Measurements from ENCODE around the gene WDFY1. TPM values are rescaled to one million over a fixed set of nuclear protein-coding genes. Genes with fewer than 3 reads are reported as not detected.

The WDFY1 gene
- total and polyA plus RNA-seq, 9 of the 15 experiments (the other 6 are each of a cell fraction or from before 2014, with no cell fraction given), result 5.4 to 27.6 (median 17.5) TPM

GRCh38 chr2:223870840-223871611 lies 74.1 kb downstream of the WDFY1 start:
- WGBS (ENCODE audit: insufficient coverage, low coverage, missing lambda C conversion rate), result 73% methylated on average over 6 of the region's 7 CpGs
- no peak for TF ChIP-seq FOS (IDR thresholded peaks at IDR 0.05; ENCODE audit: extremely low read depth, insufficient read length)
- ChIA-PET POLR2A (interaction anchor here (0.6 to 0.8 kb wide), 2 partner anchors 10 to 153 kb away, joined by 3 read pairs; no protein-coding TSS in a partner anchor), CTCF (ENCODE audit: low intra/inter-chr PET ratio) (no interaction called here)
- no peaks in the 10 kb centered on the region for H3K27me3 ChIP-seq (ENCODE audit: control insufficient read depth in 2 of 2, insufficient read depth in 2 of 2, low read length in 2 of 2)
- no peak overlapping the region for H3K9ac ChIP-seq (ENCODE audit: insufficient read depth in 1 of 2, low read depth in 2 of 2, low read length in 2 of 2)
- H3K79me2 ChIP-seq (ENCODE audit: control insufficient read depth, insufficient read depth, low read length), result no peaks in the 10 kb centered on the region
- H3K4me3 ChIP-seq, result no peak overlapping the region
- H3K9me1 ChIP-seq (ENCODE audit: control insufficient read depth, insufficient read depth, low read length), result no peaks in the 10 kb centered on the region
- DNase-seq (ENCODE audit: extremely low read depth in 1 of 4, low spot score in 3 of 4), result no peak
- no TSS peak for BruUV-seq (replicated peaks)
- H2AFZ ChIP-seq (ENCODE audit: low read depth, low read length), result no peak overlapping the region
- H3K27ac ChIP-seq (ENCODE audit: extremely low read depth, low read depth, low read length), result no peak overlapping the region
- intact Hi-C loops (cut with micrococcal nuclease), result no loop called here
- H3K9me3 ChIP-seq (replicated peaks; ENCODE audit: control insufficient read depth, insufficient read depth, low read depth, low read length), result no peaks in the 10 kb centered on the region
- no peak overlapping the region for H3K4me2 ChIP-seq (ENCODE audit: insufficient read depth, low read length)
- H4K20me1 ChIP-seq (replicated peaks; ENCODE audit: control insufficient read depth, insufficient read depth, low read length), result no peaks in the 10 kb centered on the region
- FAIRE-seq, result no peak
- in situ Hi-C loops (cut with MboI), result no loop called here
- no peaks in the 10 kb centered on the region for H3K4me1 ChIP-seq (replicated peaks in 1 of 2; ENCODE audit: control insufficient read depth in 2 of 2, insufficient read depth in 2 of 2, low read length in 2 of 2)
- ATAC-seq, result no peak
- H3K36me3 ChIP-seq (ENCODE audit: control insufficient read depth, insufficient read depth, low read length), result 0 out of 3 replicates have a peak, but pooled peaks cover 1% of the 10 kb centered on the region

GRCh38 chr2:223868005-223868404 lies 77.1 kb downstream of the WDFY1 start:
- no peaks in the 10 kb centered on the region for H3K79me2 ChIP-seq (ENCODE audit: control insufficient read depth, insufficient read depth, low read length)
- FAIRE-seq (no peak), ATAC-seq (no peak), DNase-seq (ENCODE audit: extremely low read depth in 1 of 4, low spot score in 3 of 4) (no peak)
- no peaks in the 10 kb centered on the region for H4K20me1 ChIP-seq (replicated peaks; ENCODE audit: control insufficient read depth, insufficient read depth, low read length)
- no peaks in the 10 kb centered on the region for H3K9me1 ChIP-seq (ENCODE audit: control insufficient read depth, insufficient read depth, low read length)
- no peak overlapping the region for H3K4me2 ChIP-seq (ENCODE audit: insufficient read depth, low read length)
- no peak overlapping the region for H2AFZ ChIP-seq (ENCODE audit: low read depth, low read length)
- no peaks in the 10 kb centered on the region for H3K36me3 ChIP-seq (ENCODE audit: control insufficient read depth, insufficient read depth, low read length)
- no peaks in the 10 kb centered on the region for H3K9me3 ChIP-seq (replicated peaks; ENCODE audit: control insufficient read depth, insufficient read depth, low read depth, low read length)
- CTCF ChIA-PET (ENCODE audit: low intra/inter-chr PET ratio), result no interaction called here
- BruUV-seq (replicated peaks), result no TSS peak
- 52% methylated on average over 3 of the region's 3 CpGs for WGBS (ENCODE audit: insufficient coverage, low coverage, missing lambda C conversion rate)
- no peak overlapping the region for H3K27ac ChIP-seq (ENCODE audit: extremely low read depth, low read depth, low read length)
- no peaks in the 10 kb centered on the region for H3K27me3 ChIP-seq (ENCODE audit: control insufficient read depth in 2 of 2, insufficient read depth in 2 of 2, low read length in 2 of 2)
- no peaks in the 10 kb centered on the region for H3K4me1 ChIP-seq (replicated peaks in 1 of 2; ENCODE audit: control insufficient read depth in 2 of 2, insufficient read depth in 2 of 2, low read length in 2 of 2)
- H3K9ac ChIP-seq (ENCODE audit: insufficient read depth in 1 of 2, low read depth in 2 of 2, low read length in 2 of 2), result no peak overlapping the region
- in situ Hi-C loops (cut with MboI), result no loop called here
- no peak overlapping the region for H3K4me3 ChIP-seq
- TF ChIP-seq, protein P1, sequence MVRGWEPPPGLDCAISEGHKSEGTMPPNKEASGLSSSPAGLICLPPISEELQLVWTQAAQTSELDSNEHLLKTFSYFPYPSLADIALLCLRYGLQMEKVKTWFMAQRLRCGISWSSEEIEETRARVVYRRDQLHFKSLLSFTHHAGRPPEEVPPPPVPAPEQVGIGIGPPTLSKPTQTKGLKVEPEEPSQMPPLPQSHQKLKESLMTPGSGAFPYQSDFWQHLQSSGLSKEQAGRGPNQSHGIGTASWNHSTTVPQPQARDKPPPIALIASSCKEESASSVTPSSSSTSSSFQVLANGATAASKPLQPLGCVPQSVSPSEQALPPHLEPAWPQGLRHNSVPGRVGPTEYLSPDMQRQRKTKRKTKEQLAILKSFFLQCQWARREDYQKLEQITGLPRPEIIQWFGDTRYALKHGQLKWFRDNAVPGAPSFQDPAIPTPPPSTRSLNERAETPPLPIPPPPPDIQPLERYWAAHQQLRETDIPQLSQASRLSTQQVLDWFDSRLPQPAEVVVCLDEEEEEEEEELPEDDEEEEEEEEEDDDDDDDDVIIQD (CRISPR knock-in tag; IDR thresholded peaks at IDR 0.05), result no peak
- POLR2A ChIA-PET, result interaction anchor here (1.5 kb wide), 1 partner anchor 8 kb away, joined by 6 read pairs; no protein-coding TSS in a partner anchor
- intact Hi-C loops (cut with micrococcal nuclease), result no loop called here

All from K562 (cell line).